VCaP (cell line): ENCODE results near the gene C14orf93.

Experiments
- H3K27ac ChIP-seq: fragments of 450-650 bp; 2 replicates; pipeline ENCODE4 v1.5.1; 2017
- CTCF ChIP-seq: fragments of 450-650 bp; conservative IDR thresholded peaks from 2 replicates; pipeline ENCODE4 v1.5.1; 2017; ENCODE audit warnings: mild to moderate bottlenecking, moderate library complexity

The C14orf93 gene

GRCh38 chr14:22945642-22946041 lies 64.3 kb downstream of the C14orf93 start:
- TF ChIP-seq CTCF = no peak
- H3K27ac ChIP-seq = no peak overlapping the region

- TF ChIP-seq CTCF = no peak
- H3K27ac ChIP-seq = no peak overlapping the region
These were observed 70.3 kb downstream of the C14orf93 start for GRCh38 chr14:22939684-22940083.
